ENCODE measurements around the gene WWC1. TPM values are rescaled to one million over a fixed set of nuclear protein-coding genes. Genes with fewer than 3 reads are reported as not detected.

The WWC1 gene
- total and polyA plus RNA-seq, 9 of the 15 experiments (the other 6 are each of a cell fraction or from before 2014, with no cell fraction given) = under 0.01 to 0.54 (median 0.42) TPM; not detected in 6

- TF ChIP-seq TCFL5 (CRISPR knock-in tag; conservative IDR thresholded peaks at IDR 0.05) = no peak
- TF ChIP-seq SUPT5H (IDR thresholded peaks at IDR 0.05) = no peak
- no peak for TF ChIP-seq PHB (CRISPR knock-in tag; IDR thresholded peaks at IDR 0.05)
- TF ChIP-seq ESRRA (IDR thresholded peaks at IDR 0.05; ENCODE audit: borderline replicate concordance, low read depth) = no peak
- TF ChIP-seq FOXP4 (CRISPR knock-in tag; IDR thresholded peaks at IDR 0.05; ENCODE audit: borderline replicate concordance) = no peak
- TF ChIP-seq RBFOX2 (IDR thresholded peaks at IDR 0.05; ENCODE audit: low read depth, low read length) = no peak
- no peak for TF ChIP-seq CEBPB (tag; IDR thresholded peaks at IDR 0.05)
- no peak for TF ChIP-seq BRCA1 (IDR thresholded peaks at IDR 0.05)
- TF ChIP-seq BRCA1 (CRISPR knock-in tag; IDR thresholded peaks at IDR 0.05) = no peak
- TF ChIP-seq, protein P1, sequence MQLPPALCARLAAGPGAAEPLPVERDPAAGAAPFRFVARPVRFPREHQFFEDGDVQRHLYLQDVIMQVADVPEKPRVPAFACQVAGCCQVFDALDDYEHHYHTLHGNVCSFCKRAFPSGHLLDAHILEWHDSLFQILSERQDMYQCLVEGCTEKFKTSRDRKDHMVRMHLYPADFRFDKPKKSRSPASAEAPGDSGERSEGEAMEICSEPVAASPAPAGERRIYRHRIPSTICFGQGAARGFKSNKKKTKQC (CRISPR knock-in tag; IDR thresholded peaks at IDR 0.05) = no peak
- TF ChIP-seq, protein P2, sequence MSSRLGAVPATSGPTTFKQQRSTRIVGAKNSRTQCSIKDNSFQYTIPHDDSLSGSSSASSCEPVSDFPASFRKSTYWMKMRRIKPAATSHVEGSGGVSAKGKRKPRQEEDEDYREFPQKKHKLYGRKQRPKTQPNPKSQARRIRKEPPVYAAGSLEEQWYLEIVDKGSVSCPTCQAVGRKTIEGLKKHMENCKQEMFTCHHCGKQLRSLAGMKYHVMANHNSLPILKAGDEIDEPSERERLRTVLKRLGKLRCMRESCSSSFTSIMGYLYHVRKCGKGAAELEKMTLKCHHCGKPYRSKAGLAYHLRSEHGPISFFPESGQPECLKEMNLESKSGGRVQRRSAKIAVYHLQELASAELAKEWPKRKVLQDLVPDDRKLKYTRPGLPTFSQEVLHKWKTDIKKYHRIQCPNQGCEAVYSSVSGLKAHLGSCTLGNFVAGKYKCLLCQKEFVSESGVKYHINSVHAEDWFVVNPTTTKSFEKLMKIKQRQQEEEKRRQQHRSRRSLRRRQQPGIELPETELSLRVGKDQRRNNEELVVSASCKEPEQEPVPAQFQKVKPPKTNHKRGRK (tag; IDR thresholded peaks at IDR 0.05) = no peak
- TF ChIP-seq, protein P3, sequence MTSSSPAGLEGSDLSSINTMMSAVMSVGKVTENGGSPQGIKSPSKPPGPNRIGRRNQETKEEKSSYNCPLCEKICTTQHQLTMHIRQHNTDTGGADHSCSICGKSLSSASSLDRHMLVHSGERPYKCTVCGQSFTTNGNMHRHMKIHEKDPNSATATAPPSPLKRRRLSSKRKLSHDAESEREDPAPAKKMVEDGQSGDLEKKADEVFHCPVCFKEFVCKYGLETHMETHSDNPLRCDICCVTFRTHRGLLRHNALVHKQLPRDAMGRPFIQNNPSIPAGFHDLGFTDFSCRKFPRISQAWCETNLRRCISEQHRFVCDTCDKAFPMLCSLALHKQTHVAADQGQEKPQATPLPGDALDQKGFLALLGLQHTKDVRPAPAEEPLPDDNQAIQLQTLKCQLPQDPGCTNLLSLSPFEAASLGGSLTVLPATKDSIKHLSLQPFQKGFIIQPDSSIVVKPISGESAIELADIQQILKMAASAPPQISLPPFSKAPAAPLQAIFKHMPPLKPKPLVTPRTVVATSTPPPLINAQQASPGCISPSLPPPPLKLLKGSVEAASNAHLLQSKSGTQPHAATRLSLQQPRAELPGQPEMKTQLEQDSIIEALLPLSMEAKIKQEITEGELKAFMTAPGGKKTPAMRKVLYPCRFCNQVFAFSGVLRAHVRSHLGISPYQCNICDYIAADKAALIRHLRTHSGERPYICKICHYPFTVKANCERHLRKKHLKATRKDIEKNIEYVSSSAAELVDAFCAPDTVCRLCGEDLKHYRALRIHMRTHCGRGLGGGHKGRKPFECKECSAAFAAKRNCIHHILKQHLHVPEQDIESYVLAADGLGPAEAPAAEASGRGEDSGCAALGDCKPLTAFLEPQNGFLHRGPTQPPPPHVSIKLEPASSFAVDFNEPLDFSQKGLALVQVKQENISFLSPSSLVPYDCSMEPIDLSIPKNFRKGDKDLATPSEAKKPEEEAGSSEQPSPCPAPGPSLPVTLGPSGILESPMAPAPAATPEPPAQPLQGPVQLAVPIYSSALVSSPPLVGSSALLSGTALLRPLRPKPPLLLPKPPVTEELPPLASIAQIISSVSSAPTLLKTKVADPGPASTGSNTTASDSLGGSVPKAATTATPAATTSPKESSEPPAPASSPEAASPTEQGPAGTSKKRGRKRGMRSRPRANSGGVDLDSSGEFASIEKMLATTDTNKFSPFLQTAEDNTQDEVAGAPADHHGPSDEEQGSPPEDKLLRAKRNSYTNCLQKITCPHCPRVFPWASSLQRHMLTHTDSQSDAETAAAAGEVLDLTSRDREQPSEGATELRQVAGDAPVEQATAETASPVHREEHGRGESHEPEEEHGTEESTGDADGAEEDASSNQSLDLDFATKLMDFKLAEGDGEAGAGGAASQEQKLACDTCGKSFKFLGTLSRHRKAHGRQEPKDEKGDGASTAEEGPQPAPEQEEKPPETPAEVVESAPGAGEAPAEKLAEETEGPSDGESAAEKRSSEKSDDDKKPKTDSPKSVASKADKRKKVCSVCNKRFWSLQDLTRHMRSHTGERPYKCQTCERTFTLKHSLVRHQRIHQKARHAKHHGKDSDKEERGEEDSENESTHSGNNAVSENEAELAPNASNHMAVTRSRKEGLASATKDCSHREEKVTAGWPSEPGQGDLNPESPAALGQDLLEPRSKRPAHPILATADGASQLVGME (CRISPR knock-in tag; IDR thresholded peaks at IDR 0.05) = no peak
Observed at GRCh38 chr5:168328814-168329213, 37.4 kb downstream of the WWC1 start (continued).

All from K562 (cell line).